NOMO-1 (cell line): Measurements from ENCODE around the gene SPOCK2.

Experiments
- DNase-seq, 2 experiments: peaks; one replicate each; lab custom pipeline; 2025; ENCODE audit not compliant: unreplicated experiment in 2 of 2; lab: John Stamatoyannopoulos, UW

The SPOCK2 gene

GRCh38 chr10:72074574-72075375 is 13.6 kb downstream of the SPOCK2 start:
- DNase-seq: no peak

- no peak for DNase-seq
Measured at GRCh38 chr10:72073708-72074573, 14.4 kb downstream of the SPOCK2 start.

GRCh38 chr10:72072639-72073038 is 15.7 kb downstream of the SPOCK2 start:
- DNase-seq: no peak

- no peak for DNase-seq
Measured at GRCh38 chr10:72072046-72072445, 16.3 kb downstream of the SPOCK2 start.

GRCh38 chr10:72069751-72070526 is 18.4 kb downstream of the SPOCK2 start:
- no peak for DNase-seq

- DNase-seq: no peak
Measured at GRCh38 chr10:72068901-72069446, 19.4 kb downstream of the SPOCK2 start.

GRCh38 chr10:72068126-72068765 is 20.1 kb downstream of the SPOCK2 start:
- DNase-seq: no peak

GRCh38 chr10:72067463-72068125 is 20.8 kb downstream of the SPOCK2 start:
- DNase-seq: no peak

- no peak for DNase-seq
Measured at GRCh38 chr10:72066318-72067284, 21.8 kb downstream of the SPOCK2 start.

GRCh38 chr10:72065439-72066025 is 22.8 kb downstream of the SPOCK2 start:
- no peak for DNase-seq

- no peak for DNase-seq
Measured at GRCh38 chr10:72063703-72064391, 24.5 kb downstream of the SPOCK2 start.

GRCh38 chr10:72062832-72063702 is 25.3 kb downstream of the SPOCK2 start:
- DNase-seq: no peak

- DNase-seq: no peak
Measured at GRCh38 chr10:72062382-72062781, 26.0 kb downstream of the SPOCK2 start.

GRCh38 chr10:72061930-72062329 is 26.4 kb downstream of the SPOCK2 start:
- no peak for DNase-seq

GRCh38 chr10:72061491-72061890 is 26.9 kb downstream of the SPOCK2 start:
- DNase-seq: no peak
